ENCODE data around the gene GTPBP1.

- no peak for TF ChIP-seq CTCF (IDR thresholded peaks at IDR 0.05)
- TF ChIP-seq POLR2A (IDR thresholded peaks at IDR 0.05), result no peak
These were observed 54.9 kb downstream of the GTPBP1 start for GRCh38 chr22:38760477-38761201.

All from uterus (tissue), 2 donors.